HPDE6-E6E7 (cell line): ENCODE measurements around the gene MAN2B2.
A peak's percentile ranks its signal among the peaks of the same experiment; 100 is the strongest.
"Not testable (repeated sequence)": the region's sequence is repeated elsewhere in the genome, so short reads cannot be mapped to it uniquely, and the experiment has no call there.

Source experiments
- DNase-seq: peaks from one replicate; pipeline ENCODE4 v3.0.0; 2011; ENCODE audit warnings: missing footprints; ENCODE audit errors: extremely low spot score

Gene MAN2B2

GRCh38 chr4:6616087-6616995, 41.4 kb downstream of the MAN2B2 start:
- DNase-seq, result no peak

GRCh38 chr4:6617246-6617645, 42.3 kb downstream of the MAN2B2 start:
- DNase-seq, result no peak

DNA sequence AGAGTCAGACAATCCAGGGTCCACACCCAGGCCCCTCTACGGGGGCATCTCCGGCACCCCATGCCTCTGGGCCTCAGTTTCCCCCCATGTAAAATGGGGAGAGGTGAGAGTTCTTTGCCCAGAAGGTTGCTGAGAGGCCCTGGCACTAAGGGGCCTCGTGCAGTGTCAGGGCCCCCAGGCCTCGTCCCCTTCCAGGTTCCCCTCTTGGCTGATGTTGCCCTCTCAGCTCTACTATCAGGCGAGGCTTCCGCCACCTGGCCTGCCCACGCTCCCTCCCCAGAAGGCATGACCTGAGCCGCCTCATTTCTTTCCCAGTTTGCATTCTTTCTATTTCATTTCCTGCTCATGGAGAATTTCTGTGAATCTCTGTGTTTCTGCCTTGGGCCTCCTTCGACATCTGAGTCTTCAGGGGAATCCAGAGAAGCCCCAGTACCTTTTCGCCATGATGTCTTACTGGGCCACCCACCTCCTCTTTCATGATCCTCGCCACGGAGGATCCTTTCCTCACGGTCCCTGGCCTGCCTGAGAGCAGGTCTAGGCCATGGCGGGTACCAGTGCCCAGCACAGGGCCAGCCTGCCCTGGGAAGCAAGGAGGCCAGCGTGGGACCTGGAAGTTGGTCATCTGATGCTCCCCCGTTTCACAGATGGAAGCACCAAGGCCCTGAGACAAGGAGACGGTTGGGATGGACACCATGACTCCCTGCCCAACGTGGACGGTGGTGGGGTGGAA, 43.6 kb downstream of the MAN2B2 start:
- no peak for DNase-seq

DNA sequence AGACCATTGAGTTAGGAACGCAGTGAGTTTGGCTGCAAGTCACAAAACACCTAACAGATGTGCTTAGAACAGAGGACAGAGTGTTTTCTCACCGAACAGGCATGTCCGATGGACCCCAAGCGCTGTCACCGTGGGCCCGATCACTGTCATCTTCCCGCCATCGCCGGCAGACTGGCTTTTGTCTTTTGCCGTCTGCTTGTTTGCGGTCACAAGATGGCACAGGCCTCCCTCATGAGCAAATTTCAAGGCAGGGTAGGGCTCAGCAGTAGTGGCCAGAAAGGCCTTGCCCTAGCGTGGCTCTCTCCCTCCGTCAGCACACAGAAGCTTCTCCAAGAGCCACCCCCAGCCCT, 44.1 kb downstream of the MAN2B2 start:
- no peak for DNase-seq

DNA sequence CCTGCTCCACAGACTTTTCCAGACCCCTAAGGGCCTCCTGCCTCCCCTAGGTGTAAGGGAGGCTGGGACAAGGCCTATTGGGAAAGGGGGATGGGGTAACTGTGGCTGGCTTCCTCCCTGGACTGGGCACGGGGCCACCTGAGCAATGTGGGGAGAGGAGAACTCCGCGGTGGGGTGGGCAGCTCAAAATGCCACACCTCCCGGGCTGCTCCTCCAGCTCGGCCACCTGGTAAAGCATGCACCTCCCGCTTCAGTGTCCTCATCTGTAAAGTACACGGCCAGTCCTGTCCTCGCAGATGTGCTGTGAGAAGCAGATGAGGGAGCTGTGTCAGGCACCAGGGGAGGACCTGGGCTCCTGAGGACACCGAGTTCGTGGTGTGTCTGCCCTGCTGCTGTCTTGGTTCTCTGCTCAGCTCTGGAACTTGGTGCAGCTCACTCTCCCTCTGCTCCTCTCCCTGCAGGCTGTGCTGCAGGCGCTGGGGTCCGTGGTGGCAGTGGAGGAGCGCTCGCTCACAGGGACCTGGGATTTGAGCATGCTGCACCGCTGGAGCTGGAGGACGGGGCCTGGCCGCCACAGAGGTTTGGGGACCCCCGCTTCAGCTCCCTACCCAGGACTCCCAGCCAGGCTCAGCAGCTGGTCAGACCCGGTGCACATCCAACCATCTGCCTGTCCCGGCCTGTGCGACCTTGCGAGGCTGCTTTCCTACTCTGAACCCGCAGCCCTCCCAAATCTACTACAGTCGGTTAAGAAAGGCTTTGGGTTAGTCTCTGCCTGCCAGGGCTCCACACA, 44.7 kb downstream of the MAN2B2 start:
- no peak for DNase-seq

DNA sequence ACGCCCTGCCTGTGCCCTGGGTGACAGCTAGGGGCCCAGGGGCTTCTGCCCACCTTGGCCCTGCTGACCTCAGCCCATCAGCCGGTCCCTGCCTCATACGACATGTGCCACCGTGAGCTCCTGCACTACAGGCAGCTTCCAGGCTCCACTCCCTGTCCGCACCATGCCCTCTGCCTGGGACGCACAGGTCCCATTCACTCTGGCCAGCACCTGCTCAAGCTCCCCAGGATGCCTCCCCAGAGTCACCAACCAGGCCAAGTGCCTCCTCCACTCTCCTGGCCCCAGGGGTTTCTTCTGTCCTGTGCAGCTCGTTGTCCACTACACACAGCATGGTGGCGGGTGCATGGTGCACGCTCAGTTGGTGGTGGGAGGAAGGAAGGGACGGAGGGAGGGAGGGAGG, 45.3 kb downstream of the MAN2B2 start:
- DNase-seq, result no peak

DNA sequence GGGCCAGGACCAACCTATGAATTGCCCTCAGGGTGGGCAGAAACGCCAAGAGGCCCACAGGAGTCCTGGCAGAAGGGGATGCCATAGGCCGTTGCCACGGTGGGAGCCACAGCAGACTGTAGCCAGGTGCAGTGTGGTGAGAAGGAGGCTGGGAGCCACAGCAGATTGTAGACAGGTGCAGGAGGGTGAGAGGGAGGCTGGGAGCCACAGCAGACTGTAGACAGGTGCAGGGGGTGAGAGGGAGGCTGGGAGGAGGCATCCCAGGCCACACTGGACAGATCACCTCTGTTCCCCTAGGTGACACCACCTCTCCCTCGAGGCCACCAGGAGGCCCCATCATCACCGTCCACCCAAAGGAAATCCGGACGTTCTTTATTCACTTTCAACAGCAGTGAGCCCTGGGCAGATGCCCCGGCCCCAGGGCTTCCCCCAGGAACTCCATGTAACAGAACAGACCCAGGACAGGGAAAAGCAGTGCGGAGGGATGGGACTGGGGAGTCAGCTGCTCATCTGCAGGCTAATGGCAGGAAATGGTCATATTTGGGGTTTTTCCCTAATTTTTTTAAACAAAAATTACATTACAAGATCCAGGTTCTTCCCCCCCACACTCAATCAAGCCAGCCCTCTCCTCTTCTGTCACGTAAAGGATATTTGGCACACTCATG, 46.0 kb downstream of the MAN2B2 start:
- no peak for DNase-seq

GRCh38 chr4:6621556-6621927, 46.6 kb downstream of the MAN2B2 start:
- no peak for DNase-seq

- no peak for DNase-seq
Measured at GRCh38 chr4:6622744-6623143, 47.8 kb downstream of the MAN2B2 start.

- DNase-seq, result no peak
Measured at GRCh38 chr4:6625256-6625655, 50.3 kb downstream of the MAN2B2 start.

GRCh38 chr4:6626066-6626465, 51.1 kb downstream of the MAN2B2 start:
- no peak for DNase-seq

DNA sequence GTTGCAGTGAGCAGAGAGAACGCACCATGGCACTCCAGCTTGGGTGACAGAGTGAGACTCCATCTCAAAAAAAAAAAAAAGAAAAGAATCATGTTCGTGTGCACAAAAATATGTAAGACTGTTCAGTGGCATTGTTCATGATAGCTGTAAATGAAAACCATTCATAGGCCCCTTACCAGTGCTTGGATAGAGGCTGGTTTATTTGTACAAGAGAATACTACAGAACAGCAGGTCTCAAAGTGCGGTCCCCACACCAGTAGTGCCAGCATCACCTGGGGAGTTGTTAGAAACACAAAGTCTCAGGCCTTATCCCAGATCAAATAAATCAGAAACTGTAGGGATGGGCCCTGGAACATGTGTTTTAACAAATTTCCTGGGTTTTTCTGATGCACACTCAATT, 52.8 kb downstream of the MAN2B2 start:
- DNase-seq, result no peak

DNA sequence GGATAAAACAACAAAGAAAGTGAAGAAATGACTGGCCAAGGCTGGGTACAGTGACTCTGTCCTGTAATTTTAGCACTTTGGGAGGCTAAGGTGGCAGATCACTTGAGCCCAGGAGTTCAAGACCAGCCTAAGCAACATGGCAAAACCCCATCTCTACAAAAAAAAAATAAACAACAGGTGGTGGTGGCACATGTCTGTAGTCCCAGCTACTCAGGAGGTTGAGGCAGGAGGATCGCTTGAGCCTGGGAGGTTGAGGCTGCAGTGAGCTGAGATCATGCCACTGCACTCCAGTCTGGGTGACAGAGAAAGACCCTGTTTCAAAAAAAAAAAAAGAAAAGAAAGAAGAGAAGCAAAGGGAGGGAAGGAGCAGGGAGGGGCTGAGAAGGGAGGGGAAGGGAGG, 53.5 kb downstream of the MAN2B2 start:
- not testable (repeated sequence) for DNase-seq

GRCh38 chr4:6632125-6632524, 57.1 kb downstream of the MAN2B2 start:
- DNase-seq, result no peak

DNA sequence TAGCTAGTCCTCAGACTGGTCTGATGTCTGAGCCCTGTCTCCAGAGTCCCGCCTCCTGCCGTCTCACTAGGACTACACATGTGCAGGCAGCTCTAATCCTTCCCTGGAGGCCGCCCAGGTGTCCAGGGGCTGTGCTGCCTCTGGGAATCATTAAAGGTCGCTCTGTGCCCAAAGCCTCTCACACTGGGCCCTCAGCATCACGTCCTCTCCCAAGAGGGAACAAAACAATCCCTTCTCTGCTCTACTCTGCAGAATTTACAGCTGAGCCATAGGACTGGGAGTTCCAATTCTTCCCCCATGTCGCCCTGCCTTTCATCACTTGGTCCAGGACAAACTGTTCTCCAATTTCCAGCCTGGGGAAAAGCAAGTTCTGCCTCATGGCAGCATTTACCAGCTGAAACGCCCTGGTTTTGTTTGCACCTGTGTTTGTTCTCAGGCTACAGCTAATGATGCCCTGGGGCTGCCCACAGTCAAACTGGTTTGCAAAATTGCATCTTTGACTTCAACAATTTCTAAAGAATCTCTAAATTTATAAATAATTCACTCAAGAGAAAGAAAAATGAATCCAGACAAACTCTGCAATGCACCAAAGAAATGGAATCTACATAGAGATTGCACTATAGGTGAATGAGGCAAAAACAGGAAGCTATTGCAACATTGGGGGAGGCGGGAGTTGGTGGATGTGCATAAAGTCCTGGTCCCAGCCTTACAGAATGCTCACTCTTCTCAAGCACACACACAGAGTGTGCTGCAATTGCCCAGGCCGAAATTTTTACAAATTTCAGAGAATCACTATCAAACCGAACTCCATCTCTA, 58.3 kb downstream of the MAN2B2 start:
- no peak for DNase-seq

DNA sequence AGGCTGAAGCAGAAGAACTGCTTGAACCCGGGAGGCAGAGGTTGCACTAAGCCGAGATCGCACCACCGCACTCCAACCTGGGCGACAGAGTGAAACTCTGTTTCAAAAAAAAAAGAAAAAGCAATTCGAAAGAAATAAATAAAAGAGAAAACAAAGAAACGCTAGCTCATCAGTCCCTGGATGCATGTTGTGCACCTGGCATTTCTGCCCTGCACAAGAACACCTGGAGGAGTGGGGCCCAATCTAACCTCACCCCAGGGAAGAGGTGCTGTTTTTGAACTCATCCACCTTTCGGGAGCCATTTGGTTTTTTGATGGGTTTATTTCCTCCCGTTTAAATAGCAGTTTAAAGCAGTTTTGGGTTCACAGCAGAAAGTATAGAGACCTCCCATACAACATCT, 59.8 kb downstream of the MAN2B2 start:
- DNase-seq, result no peak

DNA sequence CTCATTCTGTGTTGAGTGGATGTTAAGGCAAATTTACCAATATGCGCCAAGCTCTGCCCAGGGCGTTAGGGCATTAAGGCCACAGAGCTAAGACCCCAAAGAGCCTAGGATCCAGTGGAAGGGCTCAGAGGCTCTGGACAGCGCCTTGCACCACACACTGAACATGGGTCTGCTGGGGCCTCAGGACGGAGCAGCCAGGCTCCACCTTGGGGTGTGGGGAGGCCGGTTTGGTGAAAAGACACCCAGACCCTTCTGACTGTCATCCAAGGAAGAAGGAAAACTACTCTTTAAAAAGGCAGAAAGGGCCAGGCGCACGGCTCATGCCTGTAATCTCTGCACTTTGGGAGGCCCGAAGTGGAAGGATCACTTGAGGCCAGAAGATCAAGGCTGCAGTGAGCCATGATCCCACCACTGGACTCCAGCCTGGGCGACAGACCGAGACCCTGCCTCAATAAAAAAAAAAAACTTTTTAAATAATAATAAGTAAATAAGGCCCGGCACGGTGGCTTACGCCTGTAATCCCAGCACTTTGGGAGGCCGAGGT, 64.2 kb downstream of the MAN2B2 start:
- no peak for DNase-seq

- DNase-seq, result peak; percentile 92
Measured at GRCh38 chr4:6640292-6641163, 65.5 kb downstream of the MAN2B2 start, which contains the start of gene MRFAP1. TSS of gene MRFAP1 (plus strand) at chr4:6640685. CDS start at chr4:6640863, 178 bp downstream.

DNA sequence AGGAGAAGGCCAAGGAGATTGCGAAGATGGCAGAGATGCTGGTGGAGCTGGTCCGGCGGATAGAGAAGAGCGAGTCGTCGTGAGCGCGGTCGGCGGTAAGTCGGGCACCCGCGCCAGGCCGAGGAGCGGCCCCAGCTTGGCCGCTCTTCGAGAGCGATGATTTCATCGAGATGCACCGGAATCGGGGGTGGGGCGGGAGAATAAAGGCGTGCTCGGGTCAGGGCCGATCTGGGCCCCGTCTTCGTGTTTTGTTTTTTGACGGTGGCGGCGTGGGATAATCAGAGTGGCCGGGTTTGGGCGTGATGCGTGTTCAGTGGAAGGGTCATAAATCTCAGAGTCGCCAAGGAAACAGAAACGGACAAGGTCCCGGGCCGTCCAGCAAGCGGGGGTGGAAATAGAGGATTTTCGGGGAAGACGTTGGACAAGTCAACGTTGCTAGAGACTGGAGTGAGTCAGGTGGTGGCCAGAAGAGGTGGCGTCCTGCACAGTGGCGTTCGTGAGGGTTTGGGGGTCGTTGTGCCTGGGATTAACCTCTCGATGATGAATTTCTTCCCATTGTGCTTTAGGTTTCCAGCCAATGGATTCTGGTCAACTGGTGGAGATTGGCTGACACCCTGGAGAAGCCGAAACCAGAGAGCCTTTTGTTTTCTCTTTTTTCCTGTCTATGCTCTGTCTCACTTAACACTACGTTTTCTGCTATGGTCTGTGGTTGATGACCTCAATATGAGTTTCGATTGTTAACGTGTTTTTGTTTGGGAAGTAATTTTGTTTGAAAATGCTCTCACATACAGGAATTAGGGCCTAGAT, 66.4 kb downstream of the MAN2B2 start:
- peak; percentile 53 for DNase-seq
